22Rv1 (cell line): ENCODE data around the gene MRPL11.

Experiments
- ZFX ChIP-seq: fragments of 450-650 bp; IDR thresholded peaks from 2 replicates; pipeline ENCODE4 v1.6.1; 2017; ENCODE audit warnings: antibody characterized with exemption, borderline replicate concordance
- TF ChIP-seq, protein P1 (sequence below): fragments of 450-650 bp; IDR thresholded peaks from 2 replicates; pipeline ENCODE4 v1.5.1; 2017; ENCODE audit warnings: mild to moderate bottlenecking

DNA sequence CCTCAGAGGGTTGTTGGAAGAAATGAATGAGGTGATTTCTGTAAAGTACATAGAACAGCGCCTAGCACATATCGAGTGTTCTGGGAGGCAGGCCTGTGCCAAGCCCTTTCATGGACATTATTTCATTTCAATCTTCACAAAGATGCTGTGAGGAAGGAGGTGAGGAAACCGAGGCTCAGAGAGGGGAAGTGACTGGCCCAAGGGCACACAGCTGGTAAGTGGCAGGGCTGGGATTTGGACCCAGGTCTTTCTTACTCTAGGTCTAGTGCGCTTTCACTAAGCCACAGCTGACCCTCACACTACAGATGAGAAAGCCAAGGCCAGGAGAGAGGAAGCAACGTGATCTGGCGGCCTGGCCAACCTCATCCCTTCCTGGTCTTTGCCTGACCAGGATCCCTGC, 30.0 kb upstream of the MRPL11 start:
- TF ChIP-seq, protein P1, sequence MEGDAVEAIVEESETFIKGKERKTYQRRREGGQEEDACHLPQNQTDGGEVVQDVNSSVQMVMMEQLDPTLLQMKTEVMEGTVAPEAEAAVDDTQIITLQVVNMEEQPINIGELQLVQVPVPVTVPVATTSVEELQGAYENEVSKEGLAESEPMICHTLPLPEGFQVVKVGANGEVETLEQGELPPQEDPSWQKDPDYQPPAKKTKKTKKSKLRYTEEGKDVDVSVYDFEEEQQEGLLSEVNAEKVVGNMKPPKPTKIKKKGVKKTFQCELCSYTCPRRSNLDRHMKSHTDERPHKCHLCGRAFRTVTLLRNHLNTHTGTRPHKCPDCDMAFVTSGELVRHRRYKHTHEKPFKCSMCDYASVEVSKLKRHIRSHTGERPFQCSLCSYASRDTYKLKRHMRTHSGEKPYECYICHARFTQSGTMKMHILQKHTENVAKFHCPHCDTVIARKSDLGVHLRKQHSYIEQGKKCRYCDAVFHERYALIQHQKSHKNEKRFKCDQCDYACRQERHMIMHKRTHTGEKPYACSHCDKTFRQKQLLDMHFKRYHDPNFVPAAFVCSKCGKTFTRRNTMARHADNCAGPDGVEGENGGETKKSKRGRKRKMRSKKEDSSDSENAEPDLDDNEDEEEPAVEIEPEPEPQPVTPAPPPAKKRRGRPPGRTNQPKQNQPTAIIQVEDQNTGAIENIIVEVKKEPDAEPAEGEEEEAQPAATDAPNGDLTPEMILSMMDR: no peak
- no peak for TF ChIP-seq ZFX
